Parathyroid adenoma (tissue), 2 donors: ENCODE measurements around the gene GGT1.
"Not testable (repeated sequence)": the region's sequence is repeated elsewhere in the genome, so short reads cannot be mapped to it uniquely, and the experiment has no call there.

Experiments
- H2AFZ ChIP-seq: fragments of 300-600 bp; sonication (generic); one replicate; pipeline ENCODE4 v1.7.0; 2017; ENCODE audit warnings: antibody characterized with exemption, mild to moderate bottlenecking
- H3K27ac ChIP-seq: fragments of 300-600 bp; sonication (generic); one replicate; pipeline ENCODE4 v1.7.0; 2017
- H3K27me3 ChIP-seq: fragments of 300-600 bp; sonication (generic); one replicate; pipeline ENCODE4 v1.7.0; 2017; ENCODE audit warnings: low read length; ENCODE audit not compliant: control insufficient read depth, insufficient read depth
- H3K36me3 ChIP-seq: fragments of 300-600 bp; sonication (generic); one replicate; pipeline ENCODE4 v1.7.0; 2017; ENCODE audit warnings: low read length; ENCODE audit not compliant: control insufficient read depth, insufficient read depth
- H3K4me1 ChIP-seq: fragments of 300-600 bp; sonication (generic); one replicate; pipeline ENCODE4 v1.7.0; 2017; ENCODE audit warnings: control low read depth
- H3K4me2 ChIP-seq: fragments of 300-600 bp; sonication (generic); one replicate; pipeline ENCODE4 v1.7.0; 2017; ENCODE audit warnings: low read length
- H3K4me3 ChIP-seq: fragments of 300-600 bp; sonication (generic); one replicate; pipeline ENCODE4 v1.7.0; 2017; ENCODE audit warnings: low read depth, low read length
- H3K79me2 ChIP-seq: fragments of 300-600 bp; sonication (generic); one replicate; pipeline ENCODE4 v1.7.0; 2017; ENCODE audit warnings: control low read depth
- H3K9ac ChIP-seq: fragments of 300-600 bp; sonication (generic); one replicate; pipeline ENCODE4 v1.7.0; 2017; ENCODE audit warnings: mild to moderate bottlenecking
- H3K9me3 ChIP-seq: fragments of 300-600 bp; sonication (generic); one replicate; pipeline ENCODE4 v1.7.0; 2017; ENCODE audit warnings: low read length; ENCODE audit not compliant: control insufficient read depth
- TF ChIP-seq, protein P1 (sequence below): fragments of 300-600 bp; sonication (generic); IDR thresholded peaks from one replicate; pipeline ENCODE4 v1.7.0; 2017; ENCODE audit warnings: antibody characterized with exemption, mild to moderate bottlenecking
- donor health status: primary hyperparathyroidism.

GGT1 gene

DNA sequence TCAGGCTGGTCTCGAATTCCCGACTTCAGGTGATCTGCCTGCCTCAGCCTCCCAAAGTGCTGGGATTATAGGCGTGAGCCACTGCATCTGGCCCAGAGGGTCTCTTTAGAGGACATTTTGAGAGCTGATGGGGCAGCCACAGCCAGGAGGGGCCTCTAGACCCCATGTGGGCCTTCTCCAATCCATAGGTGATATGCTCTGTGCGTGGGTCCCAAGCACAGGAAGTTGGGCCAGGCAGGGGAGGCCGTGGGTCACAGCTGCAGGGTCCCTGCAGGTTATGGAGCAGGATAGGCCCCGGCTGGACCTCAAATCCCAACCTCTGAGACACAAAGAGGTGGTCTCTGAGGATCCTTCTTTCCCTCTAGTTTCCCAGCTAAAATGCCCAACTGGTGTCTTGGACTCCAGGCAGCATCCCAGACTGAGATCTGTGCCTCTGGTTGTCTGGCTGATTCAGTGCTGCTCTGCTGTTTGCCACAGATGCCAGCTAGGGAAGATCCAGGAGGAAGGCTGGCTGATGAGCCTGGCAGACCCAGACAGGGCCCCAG, 11.6 kb upstream of the GGT1 start:
- Histone ChIP-seq H3K27me3 (no peaks in the 10 kb centered on the region), H3K4me2 (no peak overlapping the region), H2AFZ (no peak overlapping the region), H3K27ac (no peak overlapping the region), H3K4me3 (no peak overlapping the region), H3K36me3 (no peaks in the 10 kb centered on the region), H3K9me3 (no peaks in the 10 kb centered on the region), H3K4me1 (no peaks in the 10 kb centered on the region), H3K79me2 (no peaks in the 10 kb centered on the region), H3K9ac (no peak overlapping the region)
- TF ChIP-seq, protein P1, sequence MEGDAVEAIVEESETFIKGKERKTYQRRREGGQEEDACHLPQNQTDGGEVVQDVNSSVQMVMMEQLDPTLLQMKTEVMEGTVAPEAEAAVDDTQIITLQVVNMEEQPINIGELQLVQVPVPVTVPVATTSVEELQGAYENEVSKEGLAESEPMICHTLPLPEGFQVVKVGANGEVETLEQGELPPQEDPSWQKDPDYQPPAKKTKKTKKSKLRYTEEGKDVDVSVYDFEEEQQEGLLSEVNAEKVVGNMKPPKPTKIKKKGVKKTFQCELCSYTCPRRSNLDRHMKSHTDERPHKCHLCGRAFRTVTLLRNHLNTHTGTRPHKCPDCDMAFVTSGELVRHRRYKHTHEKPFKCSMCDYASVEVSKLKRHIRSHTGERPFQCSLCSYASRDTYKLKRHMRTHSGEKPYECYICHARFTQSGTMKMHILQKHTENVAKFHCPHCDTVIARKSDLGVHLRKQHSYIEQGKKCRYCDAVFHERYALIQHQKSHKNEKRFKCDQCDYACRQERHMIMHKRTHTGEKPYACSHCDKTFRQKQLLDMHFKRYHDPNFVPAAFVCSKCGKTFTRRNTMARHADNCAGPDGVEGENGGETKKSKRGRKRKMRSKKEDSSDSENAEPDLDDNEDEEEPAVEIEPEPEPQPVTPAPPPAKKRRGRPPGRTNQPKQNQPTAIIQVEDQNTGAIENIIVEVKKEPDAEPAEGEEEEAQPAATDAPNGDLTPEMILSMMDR, result no peak

DNA sequence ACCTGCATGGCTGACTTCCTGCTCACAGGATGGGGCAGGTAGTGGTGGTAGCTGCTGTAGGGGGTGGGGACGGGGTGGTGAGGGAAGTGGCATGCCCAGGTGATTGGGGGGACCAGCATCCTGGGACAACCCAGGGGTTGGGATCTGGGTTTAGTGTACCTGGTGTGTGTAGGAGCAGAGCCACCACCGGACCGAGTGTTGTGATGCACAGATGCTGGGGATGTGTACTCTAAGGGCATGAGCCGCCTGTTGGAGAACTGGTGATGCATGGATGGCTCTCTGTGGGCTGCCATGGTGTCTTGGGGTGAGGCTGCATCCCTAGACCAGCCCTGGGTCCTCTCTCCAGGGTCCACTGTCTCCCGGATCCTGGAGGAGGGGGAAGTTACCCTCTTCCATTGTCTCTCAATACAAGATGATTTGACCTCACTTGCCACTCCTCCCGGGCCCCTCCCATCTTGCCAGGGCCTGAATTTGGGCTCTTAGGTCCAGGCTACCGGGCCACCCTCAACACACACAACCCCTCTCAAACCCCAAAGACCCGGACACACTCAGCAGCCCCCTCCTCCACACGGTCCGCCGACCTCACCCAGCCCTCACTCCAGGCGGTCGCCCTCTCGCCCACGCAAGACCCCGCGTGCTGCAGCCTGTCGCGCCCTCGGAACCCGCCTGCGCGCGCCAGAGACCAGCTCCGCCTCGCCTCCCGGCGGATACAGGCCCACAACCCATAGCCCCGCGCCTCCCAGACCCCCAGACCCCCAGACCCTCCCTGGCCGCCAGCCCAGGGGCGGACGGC, 10.7 kb upstream of the GGT1 start:
- Histone ChIP-seq H3K27ac (peak overlapping the region; percentile 15), H3K4me3 (peak overlapping the region; percentile 44), H3K27me3 (no peaks in the 10 kb centered on the region), H3K79me2 (no peaks in the 10 kb centered on the region), H2AFZ (peak overlapping the region; percentile 84), H3K4me1 (no peaks in the 10 kb centered on the region), H3K4me2 (peak overlapping the region; percentile 49), H3K36me3 (no peaks in the 10 kb centered on the region), H3K9me3 (no peaks in the 10 kb centered on the region), H3K9ac (no peak overlapping the region)
- TF ChIP-seq, protein P1, result no peak

DNA sequence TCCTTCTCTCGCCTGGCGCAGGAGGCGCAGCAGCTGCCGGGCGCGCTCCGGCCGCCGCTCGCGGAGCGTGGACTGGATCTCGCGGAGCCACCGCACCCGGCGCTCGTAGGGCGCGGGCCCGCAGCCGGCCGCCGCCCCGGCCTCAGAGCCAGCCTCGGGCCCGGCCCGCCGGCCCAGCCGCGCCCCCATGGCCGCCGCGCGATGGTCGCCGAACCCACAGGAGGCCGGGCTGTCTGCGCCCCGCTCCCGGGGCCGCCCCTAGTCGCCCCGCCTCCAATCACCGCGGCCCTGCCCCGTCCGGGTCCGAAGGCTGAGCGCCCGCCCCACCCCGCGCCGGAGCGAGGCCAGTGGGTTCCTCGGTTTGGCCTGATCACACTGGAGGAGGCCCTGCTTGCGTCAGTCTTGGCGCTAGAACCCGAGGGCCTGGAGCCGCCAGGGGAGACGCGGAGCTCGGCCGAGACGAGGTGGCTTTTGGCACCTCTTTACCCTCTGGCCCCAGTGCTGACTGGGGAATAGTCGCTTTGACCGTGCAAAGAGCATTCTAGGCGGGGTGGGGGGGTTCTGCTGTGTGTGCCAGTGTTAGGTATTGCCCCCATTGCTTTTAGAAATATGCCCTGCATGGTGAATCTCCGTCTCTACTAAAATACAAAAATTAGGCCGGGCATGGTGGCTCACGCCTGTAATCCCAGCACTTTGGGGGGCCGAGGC, 10.0 kb upstream of the GGT1 start, which contains the start of gene LRRC75B:
Gene LRRC75B (minus strand): TSS at position 223 of the 708 bp plus-strand sequence. CDS start 34 bp downstream, at position 189.
- Histone ChIP-seq H3K27me3 (no peaks in the 10 kb centered on the region), H3K9ac (no peak within 1 kb of the TSS), H3K4me3 (peak within 1 kb of the TSS; percentile 44), H3K36me3 (no peaks in the 10 kb centered on the region), H3K79me2 (no peaks in the 10 kb centered on the region), H3K4me1 (no peaks in the 10 kb centered on the region), H3K4me2 (peak within 1 kb of the TSS; percentile 90), H2AFZ (peak within 1 kb of the TSS; percentile 84), H3K27ac (peak within 1 kb of the TSS; percentile 62), H3K9me3 (no peaks in the 10 kb centered on the region)
- TF ChIP-seq, protein P1, result no peak

DNA sequence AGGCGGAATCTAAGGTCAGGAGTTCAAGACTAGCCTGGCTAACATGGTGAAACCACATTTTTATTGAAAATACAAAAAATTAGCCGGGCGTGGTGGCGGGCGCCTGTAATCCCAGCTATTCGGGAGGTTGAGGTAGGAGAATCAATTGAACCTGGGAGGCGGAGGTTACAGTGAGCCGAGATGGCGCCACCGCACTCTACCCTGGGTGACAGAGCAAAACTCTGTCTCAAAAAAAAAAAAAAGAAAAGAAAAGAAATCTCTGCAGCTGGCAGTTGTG, 9.5 kb upstream of the GGT1 start:
- H3K27me3 ChIP-seq, result not testable (repeated sequence)

DNA sequence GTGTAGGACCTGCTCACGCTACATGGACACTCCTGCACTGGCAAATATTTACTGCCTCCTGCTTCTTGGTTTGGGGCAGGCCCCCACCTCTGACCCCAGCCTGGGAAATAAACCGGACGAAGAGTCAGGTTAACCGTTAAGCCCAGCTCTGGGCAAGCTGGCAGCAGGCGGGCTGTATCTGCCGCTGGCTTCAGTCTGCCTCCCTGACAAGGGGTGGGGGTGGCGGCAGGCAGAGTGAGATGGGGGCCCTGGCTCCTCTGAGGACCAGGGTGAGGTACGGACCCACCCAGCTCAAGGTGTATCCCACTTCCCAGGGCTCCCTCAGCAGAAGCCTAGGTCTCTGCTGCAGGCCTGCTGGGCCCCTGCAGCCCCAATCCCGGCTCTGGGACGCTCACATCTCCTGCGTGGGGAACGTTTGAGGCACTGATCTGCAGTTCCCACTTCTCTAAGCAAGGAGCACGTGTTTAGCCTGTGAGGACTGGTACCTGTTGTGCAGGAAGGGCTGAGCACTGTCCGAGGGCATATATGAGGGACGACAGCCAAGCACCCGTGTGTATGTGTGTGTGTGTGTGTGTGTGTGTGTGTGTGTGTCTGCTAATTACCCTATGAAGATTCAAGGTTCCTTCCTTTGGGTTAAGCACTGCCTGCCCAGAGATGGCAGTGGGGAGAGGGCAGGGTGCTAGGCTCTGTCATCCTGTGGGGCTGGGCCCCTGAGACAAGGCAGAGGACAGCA, 9.0 kb upstream of the GGT1 start:
- H3K4me1 ChIP-seq, result no peaks in the 10 kb centered on the region
- TF ChIP-seq, protein P1, result no peak
- no peak overlapping the region for H3K9ac ChIP-seq
- no peak overlapping the region for H3K27ac ChIP-seq
- H3K79me2 ChIP-seq, result no peaks in the 10 kb centered on the region
- H3K27me3 ChIP-seq, result no peaks in the 10 kb centered on the region
- no peak overlapping the region for H2AFZ ChIP-seq
- H3K4me2 ChIP-seq, result no peak overlapping the region
- no peaks in the 10 kb centered on the region for H3K9me3 ChIP-seq
- no peak overlapping the region for H3K4me3 ChIP-seq
- H3K36me3 ChIP-seq, result no peaks in the 10 kb centered on the region

More for the DNA sequence above, 9.5 kb upstream of the GGT1 start:
- H3K36me3 ChIP-seq, H3K9ac ChIP-seq, H3K79me2 ChIP-seq, H3K9me3 ChIP-seq, H3K4me1 ChIP-seq: not testable (repeated sequence)
- peak overlapping the region; percentile 17 for H3K4me3 ChIP-seq
- peak overlapping the region; percentile 62 for H3K27ac ChIP-seq
- H3K4me2 ChIP-seq, result peak overlapping the region; percentile 90
- H2AFZ ChIP-seq, result peak overlapping the region; percentile 79
